ENCODE measurements around the gene CYTH3.

The CYTH3 gene

GRCh38 chr7:6278749-6279310, 6.4 kb upstream of the CYTH3 start:
- no peak for DNase-seq
- Mint-ChIP-seq H3K4me3 (no peak overlapping the region), H3K9me3 (no peaks in the 10 kb centered on the region), H3K27me3 (ENCODE audit: low read depth, poor library complexity) (peaks cover 10% of the 10 kb centered on the region), H3K4me1 (no peaks in the 10 kb centered on the region), H3K27ac (no peak overlapping the region), H3K36me3 (ENCODE audit: low read depth) (no peaks in the 10 kb centered on the region)
- TF ChIP-seq, protein P1, sequence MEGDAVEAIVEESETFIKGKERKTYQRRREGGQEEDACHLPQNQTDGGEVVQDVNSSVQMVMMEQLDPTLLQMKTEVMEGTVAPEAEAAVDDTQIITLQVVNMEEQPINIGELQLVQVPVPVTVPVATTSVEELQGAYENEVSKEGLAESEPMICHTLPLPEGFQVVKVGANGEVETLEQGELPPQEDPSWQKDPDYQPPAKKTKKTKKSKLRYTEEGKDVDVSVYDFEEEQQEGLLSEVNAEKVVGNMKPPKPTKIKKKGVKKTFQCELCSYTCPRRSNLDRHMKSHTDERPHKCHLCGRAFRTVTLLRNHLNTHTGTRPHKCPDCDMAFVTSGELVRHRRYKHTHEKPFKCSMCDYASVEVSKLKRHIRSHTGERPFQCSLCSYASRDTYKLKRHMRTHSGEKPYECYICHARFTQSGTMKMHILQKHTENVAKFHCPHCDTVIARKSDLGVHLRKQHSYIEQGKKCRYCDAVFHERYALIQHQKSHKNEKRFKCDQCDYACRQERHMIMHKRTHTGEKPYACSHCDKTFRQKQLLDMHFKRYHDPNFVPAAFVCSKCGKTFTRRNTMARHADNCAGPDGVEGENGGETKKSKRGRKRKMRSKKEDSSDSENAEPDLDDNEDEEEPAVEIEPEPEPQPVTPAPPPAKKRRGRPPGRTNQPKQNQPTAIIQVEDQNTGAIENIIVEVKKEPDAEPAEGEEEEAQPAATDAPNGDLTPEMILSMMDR (IDR thresholded peaks at IDR 0.05) = no peak

- Mint-ChIP-seq H3K27me3 (ENCODE audit: low read depth, poor library complexity) (peaks cover 21% of the 10 kb centered on the region), H3K27ac (no peak overlapping the region), H3K9me3 (no peaks in the 10 kb centered on the region)
These were observed 5.1 kb upstream of the CYTH3 start for GRCh38 chr7:6277476-6277875.

GRCh38 chr7:6276911-6277408, 4.5 kb upstream of the CYTH3 start:
- Mint-ChIP-seq H3K4me3 (no peak overlapping the region), H3K4me1 (peaks cover 13% of the 10 kb centered on the region), H3K9me3 (no peaks in the 10 kb centered on the region), H3K36me3 (ENCODE audit: low read depth) (no peaks in the 10 kb centered on the region), H3K27me3 (ENCODE audit: low read depth, poor library complexity) (peaks cover 21% of the 10 kb centered on the region), H3K27ac (peak overlapping the region; percentile 47)
- TF ChIP-seq, protein P1 (IDR thresholded peaks at IDR 0.05) = no peak
- no peak for DNase-seq

More at GRCh38 chr7:6277476-6277875, 5.1 kb upstream of the CYTH3 start:
- TF ChIP-seq, protein P1 (IDR thresholded peaks at IDR 0.05) = no peak
- Mint-ChIP-seq H3K4me3 (no peak overlapping the region), H3K36me3 (ENCODE audit: low read depth) (no peaks in the 10 kb centered on the region), H3K4me1 (peaks cover 12% of the 10 kb centered on the region)
- DNase-seq = no peak

GRCh38 chr7:6274743-6275142, 2.3 kb upstream of the CYTH3 start:
- Mint-ChIP-seq H3K9me3 (no peaks in the 10 kb centered on the region), H3K36me3 (ENCODE audit: low read depth) (no peaks in the 10 kb centered on the region), H3K4me3 (no peak overlapping the region), H3K4me1 (peaks cover 30% of the 10 kb centered on the region), H3K27me3 (ENCODE audit: low read depth, poor library complexity) (peaks cover 32% of the 10 kb centered on the region), H3K27ac (no peak overlapping the region)
- TF ChIP-seq, protein P1 (IDR thresholded peaks at IDR 0.05) = no peak
- no peak for DNase-seq

GRCh38 chr7:6273917-6274630, 1.6 kb upstream of the CYTH3 start:
- peaks cover 33% of the 10 kb centered on the region for H3K27me3 Mint-ChIP-seq (ENCODE audit: low read depth, poor library complexity)
- no peak overlapping the region for H3K27ac Mint-ChIP-seq
- TF ChIP-seq, protein P1 (IDR thresholded peaks at IDR 0.05) = no peak
- H3K4me1 Mint-ChIP-seq = peaks cover 37% of the 10 kb centered on the region
- H3K36me3 Mint-ChIP-seq (ENCODE audit: low read depth) = no peaks in the 10 kb centered on the region
- no peaks in the 10 kb centered on the region for H3K9me3 Mint-ChIP-seq
- peak overlapping the region; percentile 78 for H3K4me3 Mint-ChIP-seq
- no peak for DNase-seq

Measured in nephron progenitor cell (in vitro differentiated cells).